BLaER1 (cell line): Measurements from ENCODE around the gene SLC39A8.
"Not testable (repeated sequence)": the region's sequence is repeated elsewhere in the genome, so short reads cannot be mapped to it uniquely, and the experiment has no call there.

ENCODE experiments used
- H3K27ac ChIP-seq: shearing (Covaris generic); formaldehyde crosslinking; 2 replicates; pipeline ENCODE4 v1.8.1; 2022
- H3K27me3 ChIP-seq: shearing (Covaris generic); formaldehyde crosslinking; 2 replicates; pipeline ENCODE4 v1.8.1; 2022
- H3K36me3 ChIP-seq: shearing (Covaris generic); formaldehyde crosslinking; 2 replicates; pipeline ENCODE4 v1.8.1; 2022
- H3K4me1 ChIP-seq: shearing (Covaris generic); formaldehyde crosslinking; 2 replicates; pipeline ENCODE4 v1.8.1; 2022
- H3K4me2 ChIP-seq: shearing (Covaris generic); formaldehyde crosslinking; 2 replicates; pipeline ENCODE4 v1.8.1; 2022
- H3K4me3 ChIP-seq: shearing (Covaris generic); formaldehyde crosslinking; 2 replicates; pipeline ENCODE4 v1.8.1; 2022
- H3K9ac ChIP-seq: shearing (Covaris generic); formaldehyde crosslinking; 2 replicates; pipeline ENCODE4 v1.8.1; 2022
- H3K9me3 ChIP-seq: shearing (Covaris generic); formaldehyde crosslinking; 2 replicates; pipeline ENCODE4 v1.8.1; 2022
- H4K20me1 ChIP-seq: shearing (Covaris generic); formaldehyde crosslinking; 2 replicates; pipeline ENCODE4 v1.8.1; 2022
- Cebpa-rat ChIP-seq: shearing (Covaris generic); IDR thresholded peaks from 2 replicates; pipeline ENCODE4 v1.8.1; 2022

SLC39A8 gene

GRCh38 chr4:102281171-102281839 is 64.0 kb downstream of the SLC39A8 start:
- TF ChIP-seq Cebpa-rat = no peak
- H3K36me3 ChIP-seq = peaks cover 18% of the 10 kb centered on the region; the same call in 1 of the 2 replicates
- H3K9ac ChIP-seq = no peak overlapping the region
- H3K27ac ChIP-seq = no peak overlapping the region
- no peaks in the 10 kb centered on the region for H4K20me1 ChIP-seq
- H3K4me3 ChIP-seq = no peak overlapping the region
- peaks cover 16% of the 10 kb centered on the region for H3K9me3 ChIP-seq
- no peak overlapping the region for H3K4me2 ChIP-seq
- no peaks in the 10 kb centered on the region for H3K4me1 ChIP-seq
- H3K27me3 ChIP-seq = no peaks in the 10 kb centered on the region

- not testable (repeated sequence) for H3K4me3 ChIP-seq, H3K4me1 ChIP-seq, H4K20me1 ChIP-seq, H3K9ac ChIP-seq, H3K9me3 ChIP-seq, H3K4me2 ChIP-seq, H3K27me3 ChIP-seq, H3K27ac ChIP-seq
- H3K36me3 ChIP-seq = peaks cover 25% of the 10 kb centered on the region
Measured at GRCh38 chr4:102273317-102273716, 72.0 kb downstream of the SLC39A8 start.

GRCh38 chr4:102272318-102272717 is 73.0 kb downstream of the SLC39A8 start:
- Histone ChIP-seq H3K27ac (no peak overlapping the region), H3K36me3 (peaks cover 31% of the 10 kb centered on the region), H3K4me2 (no peak overlapping the region), H3K27me3 (no peaks in the 10 kb centered on the region), H3K4me1 (no peaks in the 10 kb centered on the region), H3K4me3 (no peak overlapping the region), H3K9me3 (peaks cover 5% of the 10 kb centered on the region; the same call in 1 of the 2 replicates), H3K9ac (no peak overlapping the region), H4K20me1 (no peaks in the 10 kb centered on the region)
- TF ChIP-seq Cebpa-rat = no peak

GRCh38 chr4:102268355-102268754 is 76.9 kb downstream of the SLC39A8 start:
- no peak for TF ChIP-seq Cebpa-rat
- H3K9me3 ChIP-seq = no peaks in the 10 kb centered on the region
- no peaks in the 10 kb centered on the region for H3K27me3 ChIP-seq
- no peak overlapping the region for H3K4me2 ChIP-seq
- H3K36me3 ChIP-seq = peaks cover 42% of the 10 kb centered on the region
- H3K9ac ChIP-seq = no peak overlapping the region
- no peaks in the 10 kb centered on the region for H4K20me1 ChIP-seq
- no peak overlapping the region for H3K27ac ChIP-seq
- H3K4me3 ChIP-seq = no peak overlapping the region
- H3K4me1 ChIP-seq = no peaks in the 10 kb centered on the region

- H3K9me3 ChIP-seq = no peaks in the 10 kb centered on the region
- no peaks in the 10 kb centered on the region for H3K4me1 ChIP-seq
- no peak overlapping the region for H3K9ac ChIP-seq
- H4K20me1 ChIP-seq = no peaks in the 10 kb centered on the region
- no peak overlapping the region for H3K4me3 ChIP-seq
- no peaks in the 10 kb centered on the region for H3K27me3 ChIP-seq
- no peak for TF ChIP-seq Cebpa-rat
- no peak overlapping the region for H3K4me2 ChIP-seq
- H3K36me3 ChIP-seq = peaks cover 24% of the 10 kb centered on the region
- no peak overlapping the region for H3K27ac ChIP-seq
Measured at GRCh38 chr4:102263024-102263787, 82.1 kb downstream of the SLC39A8 start.

GRCh38 chr4:102259702-102260101 is 85.6 kb downstream of the SLC39A8 start:
- H4K20me1 ChIP-seq = no peaks in the 10 kb centered on the region
- H3K9me3 ChIP-seq = no peaks in the 10 kb centered on the region
- H3K4me3 ChIP-seq = no peak overlapping the region
- no peaks in the 10 kb centered on the region for H3K27me3 ChIP-seq
- H3K36me3 ChIP-seq = peaks cover 4% of the 10 kb centered on the region; the same call in 1 of the 2 replicates
- H3K4me2 ChIP-seq = no peak overlapping the region
- no peak for TF ChIP-seq Cebpa-rat
- H3K4me1 ChIP-seq = no peaks in the 10 kb centered on the region
- no peak overlapping the region for H3K27ac ChIP-seq
- H3K9ac ChIP-seq = no peak overlapping the region

- Histone ChIP-seq H3K9me3 (no peaks in the 10 kb centered on the region), H3K4me3 (no peak overlapping the region), H3K27me3 (no peaks in the 10 kb centered on the region), H3K4me1 (no peaks in the 10 kb centered on the region), H3K36me3 (no peaks in the 10 kb centered on the region), H3K9ac (no peak overlapping the region), H3K27ac (no peak overlapping the region), H4K20me1 (no peaks in the 10 kb centered on the region), H3K4me2 (no peak overlapping the region)
- TF ChIP-seq Cebpa-rat = no peak
Measured at GRCh38 chr4:102259081-102259480, 86.2 kb downstream of the SLC39A8 start.

- H3K27ac ChIP-seq = no peak overlapping the region
- H4K20me1 ChIP-seq = no peaks in the 10 kb centered on the region
- no peak overlapping the region for H3K4me3 ChIP-seq
- TF ChIP-seq Cebpa-rat = no peak
- H3K36me3 ChIP-seq = no peaks in the 10 kb centered on the region
- H3K9me3 ChIP-seq = no peaks in the 10 kb centered on the region
- H3K4me1 ChIP-seq = no peaks in the 10 kb centered on the region
- no peaks in the 10 kb centered on the region for H3K27me3 ChIP-seq
- no peak overlapping the region for H3K9ac ChIP-seq
- no peak overlapping the region for H3K4me2 ChIP-seq
Measured at GRCh38 chr4:102256321-102256720, 89.0 kb downstream of the SLC39A8 start.

- H3K4me2 ChIP-seq = no peak overlapping the region
- H3K36me3 ChIP-seq = no peaks in the 10 kb centered on the region
- H3K4me3 ChIP-seq = no peak overlapping the region
- no peaks in the 10 kb centered on the region for H3K4me1 ChIP-seq
- no peaks in the 10 kb centered on the region for H4K20me1 ChIP-seq
- H3K27ac ChIP-seq = no peak overlapping the region
- no peak overlapping the region for H3K9ac ChIP-seq
- no peak for TF ChIP-seq Cebpa-rat
- H3K9me3 ChIP-seq = peaks cover 19% of the 10 kb centered on the region
- H3K27me3 ChIP-seq = no peaks in the 10 kb centered on the region
Measured at GRCh38 chr4:102253860-102254259, 91.4 kb downstream of the SLC39A8 start.

- no peak overlapping the region for H3K4me2 ChIP-seq
- no peaks in the 10 kb centered on the region for H4K20me1 ChIP-seq
- no peak overlapping the region for H3K27ac ChIP-seq
- no peak overlapping the region for H3K9ac ChIP-seq
- peaks cover 20% of the 10 kb centered on the region for H3K9me3 ChIP-seq
- TF ChIP-seq Cebpa-rat = no peak
- H3K36me3 ChIP-seq = no peaks in the 10 kb centered on the region
- H3K27me3 ChIP-seq = no peaks in the 10 kb centered on the region
- H3K4me1 ChIP-seq = no peaks in the 10 kb centered on the region
- H3K4me3 ChIP-seq = no peak overlapping the region
Measured at GRCh38 chr4:102252171-102252570, 93.1 kb downstream of the SLC39A8 start.
